Lung (tissue), 12 donors: ENCODE measurements around the gene IP6K2. TPM values are rescaled to one million over a fixed set of nuclear protein-coding genes. Genes with fewer than 3 reads are reported as not detected.
"Not testable (repeated sequence)": the region's sequence is repeated elsewhere in the genome, so short reads cannot be mapped to it uniquely, and the experiment has no call there.

Source experiments
- ATAC-seq: fragments of 200-7000 bp; cut with Tn5 transposase; one replicate; pipeline ENCODE4 v1.9.1; 2020; ENCODE audit warnings: moderate number of reproducible peaks; ENCODE audit not compliant: insufficient read depth, low FRiP score
- DNase-seq, 3 donors: peaks; one replicate each; pipeline ENCODE4 v3.0.0-alpha.2; 2013 to 2017
- H3K27ac ChIP-seq, 2 donors: one replicate each; pipeline ENCODE4 v1.5.1; 2013; ENCODE audit warnings: mild to moderate bottlenecking in 2 of 2, moderate library complexity in 2 of 2, control low read depth in 1 of 2, inconsistent platforms in 1 of 2, low read depth in 1 of 2, low read length in 1 of 2
- H3K27me3 ChIP-seq, 3 donors: one replicate each; pipeline ENCODE4 v1.5.1; 2013; ENCODE audit warnings: low read length in 2 of 3; ENCODE audit not compliant: control insufficient read depth in 3 of 3, insufficient read depth in 3 of 3
- H3K36me3 ChIP-seq, 4 donors: one replicate each; pipeline ENCODE4 v1.5.1; 2013; ENCODE audit warnings: low read length in 4 of 4, mild to moderate bottlenecking in 1 of 4, moderate library complexity in 1 of 4; ENCODE audit not compliant: control insufficient read depth in 4 of 4, insufficient read depth in 4 of 4
- H3K4me1 ChIP-seq, 5 donors: one replicate each; pipeline ENCODE4 v1.5.1; 2013; ENCODE audit warnings: low read length in 5 of 5, mild to moderate bottlenecking in 2 of 5, moderate library complexity in 1 of 5; ENCODE audit not compliant: control insufficient read depth in 5 of 5, insufficient read depth in 5 of 5
- H3K4me3 ChIP-seq: one replicate; pipeline ENCODE4 v1.5.1; 2013; ENCODE audit warnings: mild to moderate bottlenecking, control low read depth, moderate library complexity
- H3K9ac ChIP-seq, 2 donors: one replicate each; pipeline ENCODE4 v1.5.1; 2013; ENCODE audit warnings: low read length in 2 of 2, control low read depth in 1 of 2; ENCODE audit not compliant: insufficient read depth in 1 of 2
- H3K9me3 ChIP-seq, 4 donors: one replicate each; pipeline ENCODE4 v1.5.1; 2013; ENCODE audit warnings: low read length in 3 of 4, mild to moderate bottlenecking in 1 of 4, moderate library complexity in 1 of 4; ENCODE audit not compliant: control insufficient read depth in 4 of 4, insufficient read depth in 3 of 4
- CTCF ChIP-seq: IDR thresholded peaks from 2 replicates; pipeline ENCODE4 v1.5.1; 2012; ENCODE audit warnings: mild to moderate bottlenecking; ENCODE audit errors: control extremely low read depth, extremely low read depth
- WGBS, 2 donors: extraction: QIAGEN DNeasy Blood & Tissue Kit; methylation state at CpG; one replicate each; pipeline ENCODE4 v1.1.7; 2013; 5-methylcytosine and 5-hydroxymethylcytosine counted together
- polyA plus RNA-seq, 2 donors: library from polyadenylated mRNA; stranded (reverse); fragments of 200-250 nt; gene quantifications; one replicate each; pipeline ENCODE4 v1.2.1, GENCODE V29; 2013
- total RNA-seq, 2 donors: library from RNA; depleted of rRNA in 1 of 2; stranded (reverse); fragments of >200 nt in 1 of 2; gene quantifications; one replicate each; pipeline ENCODE4 v1.2.1, GENCODE V29; 2014 to 2021
- donor health status: control.
- donor health status: control.
- donor health status: Bipolar disorder and iron deficiency.
- donor health status: healthy.
- donor health status: DM: yes; HTN: yes; CAD: no.

Gene IP6K2
- total and polyA plus RNA-seq, 4 donors = 54.3 to 128 (median 61.4) TPM

- no peak for ATAC-seq
- Histone ChIP-seq H3K27ac (no peak overlapping the region), H3K36me3 (peaks cover 9 to 21% (median 14%) of the 10 kb centered on the region in 4 donors), H3K4me3 (no peak overlapping the region), H3K9ac (no peak overlapping the region), H3K4me1 (peaks cover 0 to 12% (median 0%) of the 10 kb centered on the region in 5 donors), H3K27me3 (no peaks in the 10 kb centered on the region), H3K9me3 (no peaks in the 10 kb centered on the region)
- no peak for DNase-seq
- WGBS, 2 donors = 81 to 82% methylated on average over 4 of the region's 4 CpGs
- TF ChIP-seq CTCF = no peak
These were observed 30.7 kb upstream of the IP6K2 start for GRCh38 chr3:48747706-48748105.

GRCh38 chr3:48747015-48747615 lies 30.1 kb upstream of the IP6K2 start:
- ATAC-seq = no peak
- no peak overlapping the region for H3K9ac ChIP-seq
- WGBS, 2 donors = 73 to 76% methylated on average over 4 of the region's 4 CpGs

GRCh38 chr3:48743773-48744172 lies 26.8 kb upstream of the IP6K2 start:
- no peak overlapping the region for H3K27ac ChIP-seq
- no peak overlapping the region for H3K4me3 ChIP-seq
- DNase-seq (no peak), ATAC-seq (no peak)
- 75 to 88% methylated on average over 7 of the region's 7 CpGs for WGBS, 2 donors
- H3K9ac ChIP-seq = no peak overlapping the region
- no peaks in the 10 kb centered on the region for H3K27me3 ChIP-seq
- no peak for TF ChIP-seq CTCF
- no peaks in the 10 kb centered on the region for H3K9me3 ChIP-seq
- H3K4me1 ChIP-seq = peaks cover 8 to 23% (median 14%) of the 10 kb centered on the region in 5 donors
- peaks cover 2 to 13% (median 8%) of the 10 kb centered on the region in 4 donors for H3K36me3 ChIP-seq

More at GRCh38 chr3:48747015-48747615, 30.1 kb upstream of the IP6K2 start:
- H3K9me3 ChIP-seq = no peaks in the 10 kb centered on the region
- peak overlapping the region in 1 of 2 donors; percentile 73 for H3K27ac ChIP-seq
- no peaks in the 10 kb centered on the region for H3K27me3 ChIP-seq
- TF ChIP-seq CTCF = no peak
- no peak for DNase-seq
- no peak overlapping the region for H3K4me3 ChIP-seq
- H3K4me1 ChIP-seq = peaks cover 0 to 12% (median 0%) of the 10 kb centered on the region in 5 donors
- peaks cover 9 to 21% (median 14%) of the 10 kb centered on the region in 4 donors for H3K36me3 ChIP-seq

GRCh38 chr3:48741226-48741625 lies 24.2 kb upstream of the IP6K2 start:
- not testable (repeated sequence) for H3K27ac ChIP-seq, ATAC-seq, H3K27me3 ChIP-seq, H3K9me3 ChIP-seq, DNase-seq, H3K36me3 ChIP-seq, H3K9ac ChIP-seq, H3K4me3 ChIP-seq
- WGBS, 2 donors = 95 to 97% methylated on average over 10 of the region's 10 CpGs
- peaks cover under 1 to 35% (median 19%) of the 10 kb centered on the region in 5 donors for H3K4me1 ChIP-seq
